HG02763 (cell line): ENCODE data around the gene TP53INP2.
"Not testable (repeated sequence)": the region's sequence is repeated elsewhere in the genome, so short reads cannot be mapped to it uniquely, and the experiment has no call there.

Source experiments
- ATAC-seq: cut with Tn5 transposase; IDR thresholded peaks from one replicate; pipeline ENCODE4 v1.9.1; 2021; ENCODE audit warnings: mild to moderate bottlenecking, moderate library complexity; ENCODE audit not compliant: unreplicated experiment

TP53INP2 gene

GRCh38 chr20:34720266-34720665, 16.1 kb downstream of the TP53INP2 start:
- no peak for ATAC-seq

DNA sequence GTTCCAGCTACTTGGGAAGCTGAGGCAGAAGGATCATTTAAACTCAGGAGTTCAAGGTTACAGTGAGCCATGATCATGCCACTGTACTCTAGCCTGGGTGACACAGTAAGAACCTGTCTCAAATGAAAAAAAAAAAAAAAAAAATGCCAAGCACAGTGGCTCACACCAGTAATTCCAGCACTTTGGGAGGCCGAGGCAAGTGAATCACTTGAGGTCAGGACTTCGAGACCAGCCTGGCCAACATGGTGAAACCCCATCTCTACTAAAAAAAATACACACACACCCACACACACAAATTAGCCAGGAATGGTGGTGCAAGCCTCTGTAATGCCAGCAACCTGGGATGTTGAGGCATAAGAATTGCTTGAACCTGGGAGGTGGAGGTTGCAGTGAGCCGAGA, 18.4 kb downstream of the TP53INP2 start:
- ATAC-seq, result not testable (repeated sequence)

DNA sequence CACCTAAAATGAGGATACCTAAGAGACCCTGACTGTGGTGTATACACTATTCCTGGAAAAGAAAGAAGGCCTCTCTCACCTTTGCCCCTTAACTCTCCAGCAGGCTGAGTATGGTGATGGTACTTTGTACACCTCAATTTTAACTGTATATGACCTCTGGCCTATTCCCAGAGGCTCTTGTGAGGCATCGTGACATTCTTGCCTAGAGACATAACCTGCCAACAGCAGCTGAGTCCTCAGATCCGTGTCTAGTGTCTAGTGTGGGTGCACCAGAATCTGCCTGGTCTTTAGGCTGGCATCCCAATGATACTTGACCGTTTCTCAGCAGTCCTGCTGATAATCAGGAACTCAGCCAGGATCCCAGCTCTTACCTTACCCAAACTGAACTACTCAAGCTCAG, 20.0 kb downstream of the TP53INP2 start:
- no peak for ATAC-seq

- ATAC-seq, result no peak
These were observed 25.3 kb downstream of the TP53INP2 start for GRCh38 chr20:34729416-34729815.

- no peak for ATAC-seq
These were observed 28.4 kb downstream of the TP53INP2 start for GRCh38 chr20:34732523-34732922.

DNA sequence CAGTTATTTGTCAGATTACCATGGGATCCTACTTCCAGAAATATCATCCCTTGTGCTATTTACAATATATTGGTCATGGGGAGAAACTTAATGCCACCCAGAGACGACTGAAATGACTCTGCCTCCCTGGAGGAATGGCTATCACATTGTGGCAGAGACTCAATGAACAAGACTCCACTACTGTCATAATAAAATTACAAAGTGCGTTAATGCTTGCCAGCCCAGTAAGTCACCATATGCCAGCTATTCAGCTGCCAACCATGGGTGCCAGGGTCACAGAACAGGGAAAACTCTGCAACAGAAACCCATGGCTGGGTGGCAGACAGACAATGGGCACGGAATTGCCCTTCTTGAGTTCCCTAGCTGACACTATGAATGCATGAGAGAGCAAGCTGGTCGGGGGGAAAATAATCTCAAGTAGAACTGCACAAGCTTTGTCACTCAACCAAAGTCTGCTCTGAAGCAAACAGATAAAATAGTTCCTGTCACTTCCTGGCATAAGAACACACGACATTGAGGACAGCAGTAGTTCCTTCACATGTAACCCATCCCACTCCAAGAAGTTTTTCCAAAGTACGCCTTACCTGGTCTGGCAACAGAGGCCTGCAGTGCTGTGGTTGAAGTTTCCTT, 32.1 kb downstream of the TP53INP2 start:
- ATAC-seq, result no peak

DNA sequence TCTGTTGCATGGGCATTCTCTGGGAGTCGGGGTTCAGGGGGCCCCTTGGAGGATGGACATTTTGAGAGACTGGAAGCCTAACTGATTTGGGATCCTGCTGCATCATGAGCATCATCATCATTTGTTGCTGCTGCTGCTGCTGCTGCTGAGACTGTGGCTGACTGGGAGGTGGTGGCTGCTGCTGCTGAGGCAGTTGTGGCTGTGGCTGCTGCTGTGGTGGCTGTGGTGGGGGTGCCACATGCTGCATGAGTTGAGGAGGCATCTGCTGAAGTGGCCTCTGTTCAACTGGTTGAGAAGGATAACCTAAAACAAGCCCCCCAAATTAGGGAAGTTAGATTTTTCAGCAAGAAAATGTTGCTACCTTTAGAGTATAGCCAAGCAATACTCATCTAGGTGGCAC, 38.9 kb downstream of the TP53INP2 start:
- no peak for ATAC-seq

DNA sequence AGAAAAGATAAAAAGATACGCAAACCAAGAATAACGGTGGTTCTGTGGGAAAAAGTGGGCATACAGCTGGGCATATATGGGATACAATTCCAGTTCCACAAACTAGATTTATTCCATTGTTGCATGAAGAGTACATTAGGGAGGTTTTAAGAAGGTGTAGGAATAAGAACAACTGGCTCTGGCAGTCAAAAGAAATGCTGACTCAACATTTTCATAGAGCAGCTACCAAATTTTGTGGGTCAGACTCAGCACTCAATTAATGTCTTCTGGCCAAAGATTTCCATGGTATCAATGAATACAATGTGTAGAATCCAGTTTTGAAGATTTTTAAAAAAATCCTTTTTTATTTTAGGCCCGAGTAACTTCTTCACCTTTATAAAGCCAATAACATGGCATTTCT, 40.2 kb downstream of the TP53INP2 start:
- ATAC-seq, result no peak

GRCh38 chr20:34744847-34745246, 40.7 kb downstream of the TP53INP2 start:
- no peak for ATAC-seq

GRCh38 chr20:34746674-34747073, 42.5 kb downstream of the TP53INP2 start:
- no peak for ATAC-seq

DNA sequence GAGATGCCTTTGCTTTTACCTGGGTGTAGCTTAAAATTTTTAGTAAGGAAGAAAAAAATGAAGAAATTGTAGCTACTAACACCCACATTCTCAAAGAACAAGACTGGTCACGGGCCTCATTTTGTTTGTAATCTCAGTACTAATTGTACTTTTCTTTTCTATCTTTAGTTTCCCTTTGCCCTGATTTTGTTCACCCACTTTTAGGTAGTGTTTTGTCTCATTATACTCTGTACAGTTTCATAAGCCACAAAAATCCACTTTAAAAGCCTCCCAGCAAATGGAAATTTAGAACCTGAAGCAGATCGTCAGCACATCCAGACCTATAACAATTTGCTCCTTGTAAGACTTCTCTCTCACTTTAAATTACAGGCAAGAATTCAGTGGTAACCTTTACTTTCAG, 43.3 kb downstream of the TP53INP2 start:
- no peak for ATAC-seq

DNA sequence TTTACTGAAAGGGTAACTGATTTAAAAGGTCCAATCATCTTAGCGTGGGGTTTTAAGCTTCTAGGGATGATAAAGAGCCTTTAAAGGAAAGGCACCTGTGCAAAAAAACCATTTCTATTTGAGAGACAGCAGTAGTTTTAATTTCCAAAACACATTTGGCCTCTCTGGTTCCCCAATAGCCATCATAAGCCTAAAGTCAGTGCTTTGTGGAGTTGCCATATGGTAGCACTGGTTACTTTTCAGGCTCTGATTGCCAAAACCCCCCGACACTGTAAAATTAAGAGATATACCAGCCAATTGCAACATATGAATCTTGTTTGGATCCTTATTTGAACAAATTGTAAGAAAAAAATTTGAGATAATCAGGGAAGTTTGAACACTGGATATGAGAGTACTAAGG, 44.6 kb downstream of the TP53INP2 start:
- no peak for ATAC-seq

DNA sequence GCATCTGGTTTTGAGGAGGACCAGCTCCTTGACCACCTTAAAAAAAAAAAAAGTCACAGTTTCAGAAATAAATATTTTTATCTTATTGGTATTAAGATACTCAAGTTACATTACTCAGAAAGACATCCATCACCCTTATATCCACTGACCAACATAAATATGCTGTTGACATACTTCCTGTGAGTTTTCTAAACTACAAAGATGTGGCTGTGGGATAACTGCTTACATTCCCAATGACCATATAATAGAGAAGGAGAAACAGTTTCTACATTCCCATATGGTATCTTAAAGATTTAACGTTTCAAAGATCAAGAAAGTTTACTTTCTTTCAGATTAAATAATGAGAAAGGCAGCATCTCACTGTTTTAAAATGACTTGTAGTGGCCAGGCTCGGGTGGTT, 46.3 kb downstream of the TP53INP2 start:
- ATAC-seq, result no peak

DNA sequence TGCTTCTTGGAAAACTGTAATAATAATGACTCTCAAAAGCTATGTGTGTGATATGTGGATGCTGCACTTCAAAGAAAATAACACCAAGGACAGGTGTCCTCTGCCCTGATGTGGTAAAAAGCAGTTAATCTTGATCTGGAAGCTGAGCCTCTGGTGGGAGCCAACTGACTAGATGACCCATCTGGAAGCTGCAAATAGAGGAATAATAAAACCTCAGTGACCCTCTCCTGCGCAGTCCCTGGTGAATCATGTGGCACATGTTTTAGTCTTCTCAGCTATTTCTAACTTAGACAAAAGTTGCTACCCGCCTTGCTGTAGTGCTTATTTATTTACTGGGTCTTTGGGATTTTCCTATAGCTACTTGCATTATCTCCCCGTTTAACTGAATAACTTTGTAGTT, 47.3 kb downstream of the TP53INP2 start:
- no peak for ATAC-seq

- no peak for ATAC-seq
These were observed 49.7 kb downstream of the TP53INP2 start for GRCh38 chr20:34753706-34754461.

- ATAC-seq, result no peak
These were observed 50.5 kb downstream of the TP53INP2 start for GRCh38 chr20:34754611-34755010.

DNA sequence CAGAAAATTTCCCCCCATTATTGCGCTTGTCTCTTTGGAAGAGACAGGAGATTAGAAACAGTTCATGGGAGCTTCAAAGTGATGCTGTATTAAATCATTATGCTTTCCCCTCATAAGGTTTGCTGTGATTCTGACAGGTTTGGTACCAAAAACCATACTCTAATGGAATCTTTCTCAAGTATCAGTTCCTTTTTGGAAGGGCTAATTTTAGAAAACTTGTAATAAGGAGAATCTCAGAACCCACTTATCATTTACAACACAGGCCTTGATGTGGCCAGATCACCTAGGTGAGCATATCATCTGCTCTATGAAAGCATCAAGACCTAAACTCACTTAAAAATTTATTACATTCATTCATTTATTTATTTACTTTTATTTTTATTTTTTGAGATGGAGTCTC, 51.2 kb downstream of the TP53INP2 start:
- no peak for ATAC-seq

DNA sequence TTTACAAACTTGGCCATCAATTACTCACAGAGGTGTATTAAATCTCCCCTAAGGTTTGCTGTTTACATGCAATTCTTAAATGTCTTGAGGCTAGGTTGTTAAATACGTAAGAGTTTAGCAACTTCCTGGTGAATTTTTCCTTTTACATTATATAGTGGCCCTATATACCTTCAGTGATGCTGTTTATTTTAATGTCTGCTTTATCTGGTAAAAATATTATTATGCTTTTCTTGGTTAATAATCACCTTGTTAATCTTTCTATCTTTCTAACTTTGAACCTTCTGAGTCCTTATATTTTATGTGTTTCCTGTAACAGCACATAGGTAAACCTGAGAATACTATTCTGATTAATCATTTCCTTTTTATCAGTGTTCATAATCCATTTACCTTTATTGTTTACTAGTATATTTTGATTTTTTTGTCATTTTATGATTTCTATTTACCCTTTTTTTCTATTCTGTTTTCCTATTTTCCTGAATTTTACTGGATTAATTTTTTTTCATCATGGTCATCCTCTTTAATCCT, 57.9 kb downstream of the TP53INP2 start:
- ATAC-seq, result no peak
